Trophoblast cell (in vitro differentiated cells and primary cell): Measurements from ENCODE around the gene PLXNA2.

Source experiments
- DNase-seq, 2 donors: peaks; one replicate each; pipeline ENCODE4 v3.0.0-alpha.2; 2016
- H2AFZ ChIP-seq: 2 replicates; pipeline ENCODE4 v1.6.1; 2013; ENCODE audit warnings: low read length, moderate library complexity, mild to moderate bottlenecking; ENCODE audit not compliant: insufficient read depth, poor library complexity
- H2AK5ac ChIP-seq: 2 replicates; pipeline ENCODE4 v1.6.1; 2013; ENCODE audit warnings: mild to moderate bottlenecking, low read length
- H2BK120ac ChIP-seq: 2 replicates; pipeline ENCODE4 v1.6.1; 2013; ENCODE audit warnings: low read length, mild to moderate bottlenecking, moderate library complexity; ENCODE audit not compliant: insufficient read depth, poor library complexity
- H2BK12ac ChIP-seq: 2 replicates; pipeline ENCODE4 v1.6.1; 2013; ENCODE audit warnings: mild to moderate bottlenecking, low read length, moderate library complexity
- H2BK5ac ChIP-seq: 2 replicates; pipeline ENCODE4 v1.6.1; 2013; ENCODE audit warnings: low read length, low read depth, moderate library complexity, mild to moderate bottlenecking; ENCODE audit not compliant: poor library complexity
- H3K14ac ChIP-seq: 2 replicates; pipeline ENCODE4 v1.6.1; 2013; ENCODE audit warnings: mild to moderate bottlenecking, low read length
- H3K18ac ChIP-seq: 2 replicates; pipeline ENCODE4 v1.6.1; 2013; ENCODE audit warnings: mild to moderate bottlenecking, low read length
- H3K23ac ChIP-seq: 2 replicates; pipeline ENCODE4 v1.6.1; 2013; ENCODE audit warnings: low read length
- H3K27ac ChIP-seq: 2 replicates; pipeline ENCODE4 v1.5.1; 2013; ENCODE audit warnings: low read depth, mild to moderate bottlenecking, inconsistent platforms, low read length, moderate library complexity
- H3K27me3 ChIP-seq: 2 replicates; pipeline ENCODE4 v1.6.1; 2013; ENCODE audit warnings: inconsistent platforms, mild to moderate bottlenecking, low read length, moderate library complexity; ENCODE audit not compliant: insufficient read depth
- H3K36me3 ChIP-seq, 2 experiments: 1 replicate in 1 of 2; 2 replicates in 1 of 2; pipeline ENCODE4 v1.6.1; 2013; ENCODE audit warnings: low read length in 2 of 2, mild to moderate bottlenecking in 2 of 2, moderate library complexity in 1 of 2; ENCODE audit not compliant: insufficient read depth in 2 of 2, control insufficient read depth in 1 of 2
- H3K4ac ChIP-seq: 2 replicates; pipeline ENCODE4 v1.6.1; 2013; ENCODE audit warnings: low read depth, mild to moderate bottlenecking, low read length, moderate library complexity
- H3K4me1 ChIP-seq, 2 experiments: 1 replicate in 1 of 2; 2 replicates in 1 of 2; pipeline ENCODE4 v1.6.1; 2013; ENCODE audit warnings: low read length in 2 of 2, mild to moderate bottlenecking in 2 of 2, moderate library complexity in 1 of 2; ENCODE audit not compliant: insufficient read depth in 2 of 2, control insufficient read depth in 1 of 2
- H3K4me2 ChIP-seq: 2 replicates; pipeline ENCODE4 v1.6.1; 2013; ENCODE audit warnings: inconsistent platforms, mild to moderate bottlenecking, low read length, moderate library complexity
- H3K4me3 ChIP-seq: 2 replicates; pipeline ENCODE4 v1.5.1; 2013; ENCODE audit warnings: mild to moderate bottlenecking, low read depth, low read length, inconsistent platforms
- H3K79me1 ChIP-seq: one replicate; pipeline ENCODE4 v1.6.1; 2013; ENCODE audit warnings: low read length
- H3K79me2 ChIP-seq: 2 replicates; pipeline ENCODE4 v1.6.1; 2013; ENCODE audit warnings: low read length, mild to moderate bottlenecking; ENCODE audit not compliant: control insufficient read depth, insufficient read depth, poor library complexity
- H3K9ac ChIP-seq: 2 replicates; pipeline ENCODE4 v1.6.1; 2013; ENCODE audit warnings: mild to moderate bottlenecking, low read length
- H3K9me3 ChIP-seq: 2 replicates; pipeline ENCODE4 v1.6.1; 2013; ENCODE audit warnings: low read depth, mild to moderate bottlenecking, control low read depth, inconsistent platforms, low read length; ENCODE audit not compliant: insufficient read depth
- H4K12ac ChIP-seq: 2 replicates; pipeline ENCODE4 v1.6.1; 2013; ENCODE audit warnings: low read depth, mild to moderate bottlenecking, low read length, moderate library complexity
- H4K8ac ChIP-seq: 2 replicates; pipeline ENCODE4 v1.6.1; 2013; ENCODE audit warnings: low read depth, mild to moderate bottlenecking, low read length, moderate library complexity
- H4K91ac ChIP-seq: one replicate; pipeline ENCODE4 v1.6.1; 2013; ENCODE audit warnings: low read depth, mild to moderate bottlenecking, low read length, moderate library complexity
- WGBS: extraction: QIAGEN DNeasy Blood & Tissue Kit; methylation state at CpG from one replicate; pipeline ENCODE4 v1.1.7; 2013; ENCODE audit warnings: missing lambda C conversion rate; ENCODE audit not compliant: insufficient read length, insufficient coverage; ENCODE audit errors: extremely low coverage; 5-methylcytosine and 5-hydroxymethylcytosine counted together

PLXNA2 gene

DNA sequence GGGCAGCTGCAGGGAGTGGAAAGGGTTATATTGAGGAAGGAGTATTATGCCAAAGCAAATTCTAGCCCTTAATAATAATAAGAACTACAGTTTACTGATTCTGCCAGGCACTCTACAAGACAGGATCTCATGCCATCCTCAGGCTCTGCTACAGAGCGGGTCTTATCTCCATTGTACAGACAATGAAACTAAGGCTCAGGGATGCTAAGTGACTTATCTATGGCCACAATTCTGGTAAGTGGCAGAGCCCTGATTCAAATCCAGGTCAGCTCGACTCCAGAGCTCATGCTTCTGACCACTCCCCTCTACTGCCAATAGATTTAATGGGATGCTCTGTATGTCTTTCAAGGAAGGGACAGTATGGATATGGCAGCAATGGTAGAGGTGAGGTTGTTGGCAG is 187.1 kb downstream of the PLXNA2 start:
- no CpG with 5 or more reads among the region's 2 CpGs for WGBS

DNA sequence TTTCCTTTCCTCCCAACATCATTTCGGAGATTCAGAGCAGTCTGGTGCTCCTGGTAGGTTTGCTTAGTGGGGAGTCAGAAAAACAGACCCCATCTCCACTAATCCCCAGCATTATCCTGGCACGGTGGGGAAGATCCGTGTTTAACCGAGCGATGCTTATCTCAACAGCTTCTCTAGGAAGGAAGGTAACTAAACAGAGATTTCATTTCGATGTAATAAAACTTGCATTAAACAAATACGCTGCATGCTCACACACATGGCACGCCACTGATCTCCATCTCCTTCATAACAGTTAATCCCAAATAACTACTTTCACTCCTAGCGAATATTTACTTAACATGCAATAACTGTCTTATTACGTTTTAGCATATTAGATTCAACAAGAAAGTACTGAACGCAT is 188.6 kb downstream of the PLXNA2 start:
- Histone ChIP-seq H3K9me3 (no peaks in the 10 kb centered on the region), H3K18ac (no peak overlapping the region), H2BK5ac (no peak overlapping the region), H2BK120ac (no peak overlapping the region), H2AFZ (no peak overlapping the region), H3K4ac (no peak overlapping the region), H3K4me3 (no peak overlapping the region), H2BK12ac (no peak overlapping the region), H3K23ac (no peak overlapping the region), H3K14ac (no peak overlapping the region), H2AK5ac (no peak overlapping the region), H3K79me2 (no peaks in the 10 kb centered on the region), H3K27me3 (no peaks in the 10 kb centered on the region), H4K12ac (no peak overlapping the region), H3K4me1 (peaks cover 3 to 4% of the 10 kb centered on the region in 2 experiments), H3K79me1 (no peaks in the 10 kb centered on the region), H4K8ac (no peak overlapping the region), H3K9ac (no peak overlapping the region), H4K91ac (no peak overlapping the region), H3K36me3 (peaks cover 55 to 81% of the 10 kb centered on the region in 2 experiments), H3K4me2 (no peak overlapping the region), H3K27ac (no peak overlapping the region)
- WGBS: no CpG with 5 or more reads among the region's 11 CpGs
- no peak for DNase-seq

More for the DNA sequence above, 187.1 kb downstream of the PLXNA2 start:
- H4K91ac ChIP-seq: no peak overlapping the region
- no peak overlapping the region for H3K4me2 ChIP-seq
- no peaks in the 10 kb centered on the region for H3K27me3 ChIP-seq
- H4K12ac ChIP-seq: no peak overlapping the region
- H3K18ac ChIP-seq: no peak overlapping the region
- DNase-seq: no peak
- H3K14ac ChIP-seq: no peak overlapping the region
- no peaks in the 10 kb centered on the region for H3K79me2 ChIP-seq
- H3K23ac ChIP-seq: no peak overlapping the region
- H3K4me3 ChIP-seq: no peak overlapping the region
- no peak overlapping the region for H2BK5ac ChIP-seq
- H2AK5ac ChIP-seq: no peak overlapping the region
- H3K9ac ChIP-seq: no peak overlapping the region
- peaks cover 51 to 75% of the 10 kb centered on the region in 2 experiments for H3K36me3 ChIP-seq
- no peak overlapping the region for H3K4ac ChIP-seq
- no peaks in the 10 kb centered on the region for H3K9me3 ChIP-seq
- no peak overlapping the region for H4K8ac ChIP-seq
- no peak overlapping the region for H3K27ac ChIP-seq
- peaks cover 0 to 4% of the 10 kb centered on the region in 2 experiments for H3K4me1 ChIP-seq
- H2BK12ac ChIP-seq: no peak overlapping the region
- H2AFZ ChIP-seq: no peak overlapping the region
- H2BK120ac ChIP-seq: no peak overlapping the region
- no peaks in the 10 kb centered on the region for H3K79me1 ChIP-seq

DNA sequence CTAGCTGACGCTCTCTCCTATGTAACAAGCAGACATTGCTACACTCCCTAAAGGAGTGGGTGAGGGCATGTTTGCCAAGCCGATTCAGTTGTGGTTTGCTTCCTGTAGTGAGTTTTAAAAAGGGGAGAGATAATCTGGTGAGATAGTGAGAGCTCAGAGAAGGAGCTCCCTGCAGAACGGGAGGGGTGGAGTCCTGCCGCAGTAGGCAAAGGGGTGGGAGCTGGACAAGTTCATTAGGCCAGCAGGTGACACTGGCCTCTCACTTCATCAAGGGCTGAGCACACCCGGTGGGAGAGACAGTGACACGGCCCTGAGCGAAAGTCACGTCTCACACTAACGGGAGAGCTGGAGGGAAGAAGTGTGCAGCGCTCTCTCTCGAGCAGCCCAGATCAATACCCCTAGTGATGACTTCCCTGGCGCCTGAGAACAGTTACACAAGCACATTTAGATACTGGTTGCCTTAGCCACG is 189.2 kb downstream of the PLXNA2 start:
- H3K4me3 ChIP-seq: no peak overlapping the region
- no CpG with 5 or more reads among the region's 13 CpGs for WGBS
- no peak overlapping the region for H4K91ac ChIP-seq
- no peak for DNase-seq
- no peak overlapping the region for H3K14ac ChIP-seq
- no peak overlapping the region for H3K4ac ChIP-seq
- no peak overlapping the region for H3K4me2 ChIP-seq
- no peak overlapping the region for H3K23ac ChIP-seq
- H3K27me3 ChIP-seq: no peaks in the 10 kb centered on the region
- H4K8ac ChIP-seq: no peak overlapping the region
- H2AFZ ChIP-seq: no peak overlapping the region
- H3K4me1 ChIP-seq: peaks cover 3 to 4% of the 10 kb centered on the region in 2 experiments
- no peaks in the 10 kb centered on the region for H3K9me3 ChIP-seq
- H3K9ac ChIP-seq: no peak overlapping the region
- H3K36me3 ChIP-seq: peaks cover 50 to 79% of the 10 kb centered on the region in 2 experiments
- no peak overlapping the region for H2BK120ac ChIP-seq
- H3K18ac ChIP-seq: no peak overlapping the region
- H2BK5ac ChIP-seq: no peak overlapping the region
- H2AK5ac ChIP-seq: no peak overlapping the region
- no peaks in the 10 kb centered on the region for H3K79me2 ChIP-seq
- H3K79me1 ChIP-seq: no peaks in the 10 kb centered on the region
- no peak overlapping the region for H2BK12ac ChIP-seq
- no peak overlapping the region for H3K27ac ChIP-seq
- H4K12ac ChIP-seq: no peak overlapping the region

DNA sequence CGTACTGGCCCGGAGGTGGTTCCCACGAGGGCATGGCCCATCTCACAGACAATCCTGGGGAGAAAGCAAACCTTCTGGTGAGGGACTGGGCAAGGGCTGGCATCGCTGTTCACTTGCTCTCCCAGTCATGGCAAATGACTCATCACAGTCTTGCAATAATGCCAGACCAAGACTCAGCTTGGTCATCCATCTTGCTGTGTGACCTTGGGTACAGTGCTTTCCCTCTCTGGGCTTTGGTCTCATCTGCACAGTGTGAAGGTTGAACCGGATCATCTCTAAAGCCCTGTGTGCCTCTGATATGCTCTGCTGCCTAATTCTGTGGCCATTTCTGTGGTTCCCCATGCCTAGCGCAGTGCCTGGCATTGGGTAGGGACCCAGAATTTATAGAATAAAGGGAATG is 189.7 kb downstream of the PLXNA2 start:
- Histone ChIP-seq H3K4me2 (no peak overlapping the region), H2BK5ac (no peak overlapping the region), H3K9me3 (no peaks in the 10 kb centered on the region), H3K9ac (no peak overlapping the region), H3K27ac (no peak overlapping the region), H4K91ac (no peak overlapping the region), H2AK5ac (no peak overlapping the region), H2AFZ (no peak overlapping the region), H3K18ac (no peak overlapping the region), H3K79me1 (no peaks in the 10 kb centered on the region), H3K4me1 (peaks cover 3 to 4% of the 10 kb centered on the region in 2 experiments), H3K14ac (no peak overlapping the region), H2BK12ac (no peak overlapping the region), H3K36me3 (peaks cover 46 to 76% of the 10 kb centered on the region in 2 experiments), H3K4me3 (no peak overlapping the region), H3K4ac (no peak overlapping the region), H3K23ac (no peak overlapping the region), H4K12ac (no peak overlapping the region), H3K27me3 (no peaks in the 10 kb centered on the region), H2BK120ac (no peak overlapping the region), H3K79me2 (no peaks in the 10 kb centered on the region), H4K8ac (no peak overlapping the region)
- DNase-seq: no peak
- no CpG with 5 or more reads among the region's 6 CpGs for WGBS
